Gastrocnemius medialis (tissue), 4 donors: ENCODE results near the gene CARMIL3. TPM values are rescaled to one million over a fixed set of nuclear protein-coding genes. Genes with fewer than 3 reads are reported as not detected.

Experiments
- ATAC-seq, 2 donors: fragments of 150-250 bp; one replicate each; pipeline ENCODE4 v1.9.1; 2016
- DNase-seq, 2 donors: peaks; one replicate each; pipeline ENCODE4 v3.0.0-alpha.2; 2019
- H3K27ac ChIP-seq, 4 donors: fragments of 200-600 bp; sonication (generic); 1 replicate in 1 of 4; 2 replicates in 3 of 4; pipeline ENCODE4 v1.5.1; 2016 to 2018; ENCODE audit warnings: mild to moderate bottlenecking in 2 of 4, moderate library complexity in 1 of 4
- H3K27me3 ChIP-seq, 3 donors: fragments of 200-600 bp; sonication (generic) in 2 of 3; 1 replicate in 1 of 3; 2 replicates in 2 of 3; pipeline versions ENCODE4 v1.5.1 to v1.6.0; 2016 to 2019; ENCODE audit warnings: mild to moderate bottlenecking in 1 of 3, moderate library complexity in 1 of 3
- H3K36me3 ChIP-seq, 2 donors: fragments of 200-600 bp; sonication (generic) in 1 of 2; one replicate each; pipeline ENCODE4 v1.5.1; 2017 to 2018
- H3K4me1 ChIP-seq, 2 donors: fragments of 200-600 bp; sonication (generic) in 1 of 2; one replicate each; pipeline ENCODE4 v1.5.1; 2016 to 2017; ENCODE audit warnings: mild to moderate bottlenecking in 2 of 2
- H3K4me3 ChIP-seq, 4 donors: fragments of 200-600 bp; sonication (generic) in 3 of 4; 1 replicate in 1 of 4; 2 replicates in 3 of 4; pipeline ENCODE4 v1.5.1; 2016 to 2019; ENCODE audit warnings: mild to moderate bottlenecking in 2 of 4
- H3K9me3 ChIP-seq, 3 donors: fragments of 200-600 bp; sonication (generic) in 2 of 3; 1 replicate in 1 of 3; 2 replicates in 2 of 3; pipeline ENCODE4 v1.5.1; 2016 to 2019
- CTCF ChIP-seq, 5 experiments: fragments of 450-650 bp in 3 of 5; fragments of 200-600 bp in 2 of 5; sonication (generic) in 2 of 5; IDR thresholded peaks in 4 of 5; conservative IDR thresholded peaks in 1 of 5; 1 replicate in 4 of 5; 2 replicates in 1 of 5; pipeline ENCODE4 v1.5.1; 2016 to 2019; ENCODE audit warnings: antibody characterized with exemption in 5 of 5, mild to moderate bottlenecking in 3 of 5, moderate library complexity in 3 of 5
- POLR2A ChIP-seq, 2 donors: fragments of 450-650 bp; IDR thresholded peaks; one replicate each; pipeline ENCODE4 v1.6.1; 2017; ENCODE audit warnings: antibody characterized with exemption in 2 of 2, mild to moderate bottlenecking in 2 of 2, moderate library complexity in 2 of 2
- in situ Hi-C, 4 donors: fragments of 200-750 bp; cut with MboI; loops; one replicate each; pipeline versions ENCODE4 v1.15.0 to v1.8.0; 2017; ENCODE audit warnings: low sequenced_read_pairs in 4 of 4
- intact Hi-C: fragments of 100-400 bp; cut with DNase I; formaldehyde crosslinking; loops from one replicate; pipeline ENCODE4 v1.15.1; 2023; ENCODE audit warnings: low total_unique reads
- total RNA-seq, 4 donors: library from RNA; depleted of rRNA; stranded (reverse); fragments of >200 nt; gene quantifications; one replicate each; pipeline versions ENCODE4 v1.1.0 to v1.2.3, GENCODE V29; 2016

Gene CARMIL3
- total RNA-seq, 4 donors from 2014 or later: 0.04 to 0.31 TPM; not detected in 2

GRCh38 chr14:24098927-24099813 is 47.4 kb downstream of the CARMIL3 start:
- Histone ChIP-seq H3K4me3 (no peak overlapping the region), H3K9me3 (no peaks in the 10 kb centered on the region), H3K4me1 (peaks cover 9 to 10% of the 10 kb centered on the region in 2 donors), H3K27ac (no peak overlapping the region), H3K36me3 (no peaks in the 10 kb centered on the region), H3K27me3 (no peaks in the 10 kb centered on the region)
- in situ Hi-C loops (no loop called here), intact Hi-C loops (no loop called here)
- no peak for TF ChIP-seq POLR2A (IDR thresholded peaks at IDR 0.05)
- ATAC-seq (no peak), DNase-seq (peak in 1 of 2 donors; percentile 9)

GRCh38 chr14:24100197-24100981 is 48.6 kb downstream of the CARMIL3 start:
- no peak for DNase-seq
- Histone ChIP-seq H3K36me3 (no peaks in the 10 kb centered on the region), H3K27me3 (no peaks in the 10 kb centered on the region), H3K27ac (no peak overlapping the region), H3K4me3 (no peak overlapping the region), H3K9me3 (no peaks in the 10 kb centered on the region), H3K4me1 (peaks cover under 1 to 6% of the 10 kb centered on the region in 2 donors)
- in situ Hi-C loops: no loop called here
- intact Hi-C loops: no loop called here
- no peak for ATAC-seq
- no peak for TF ChIP-seq CTCF (IDR thresholded peaks at IDR 0.05 in 4 of 5, conservative IDR thresholded peaks at IDR 0.05 in 1 of 5)
- TF ChIP-seq POLR2A (IDR thresholded peaks at IDR 0.05): no peak

GRCh38 chr14:24100982-24101494 is 49.2 kb downstream of the CARMIL3 start:
- TF ChIP-seq CTCF (IDR thresholded peaks at IDR 0.05 in 4 of 5, conservative IDR thresholded peaks at IDR 0.05 in 1 of 5): no peak
- no peak for TF ChIP-seq POLR2A (IDR thresholded peaks at IDR 0.05)
- ATAC-seq (no peak), DNase-seq (no peak)
- no peaks in the 10 kb centered on the region for H3K9me3 ChIP-seq
- H3K4me3 ChIP-seq: no peak overlapping the region
- intact Hi-C loops: no loop called here
- no peaks in the 10 kb centered on the region for H3K27me3 ChIP-seq
- no peaks in the 10 kb centered on the region for H3K4me1 ChIP-seq
- no peak overlapping the region for H3K27ac ChIP-seq
- H3K36me3 ChIP-seq: no peaks in the 10 kb centered on the region
- in situ Hi-C loops: no loop called here

- TF ChIP-seq CTCF (IDR thresholded peaks at IDR 0.05 in 4 of 5, conservative IDR thresholded peaks at IDR 0.05 in 1 of 5) (no peak), POLR2A (IDR thresholded peaks at IDR 0.05) (no peak)
- H3K36me3 ChIP-seq: no peaks in the 10 kb centered on the region
- no peak overlapping the region for H3K4me3 ChIP-seq
- ATAC-seq (no peak), DNase-seq (no peak)
- H3K27ac ChIP-seq: no peak overlapping the region
- no peaks in the 10 kb centered on the region for H3K9me3 ChIP-seq
- in situ Hi-C loops: no loop called here
- H3K27me3 ChIP-seq: no peaks in the 10 kb centered on the region
- intact Hi-C loops: no loop called here
- no peaks in the 10 kb centered on the region for H3K4me1 ChIP-seq
These were observed 50.7 kb downstream of the CARMIL3 start for GRCh38 chr14:24102357-24103048.
